ENCODE data around the gene SCN3B. TPM values are rescaled to one million over a fixed set of nuclear protein-coding genes. Genes with fewer than 3 reads are reported as not detected.

The SCN3B gene
- total RNA-seq, 2 experiments from 2014 or later: not detected

DNA sequence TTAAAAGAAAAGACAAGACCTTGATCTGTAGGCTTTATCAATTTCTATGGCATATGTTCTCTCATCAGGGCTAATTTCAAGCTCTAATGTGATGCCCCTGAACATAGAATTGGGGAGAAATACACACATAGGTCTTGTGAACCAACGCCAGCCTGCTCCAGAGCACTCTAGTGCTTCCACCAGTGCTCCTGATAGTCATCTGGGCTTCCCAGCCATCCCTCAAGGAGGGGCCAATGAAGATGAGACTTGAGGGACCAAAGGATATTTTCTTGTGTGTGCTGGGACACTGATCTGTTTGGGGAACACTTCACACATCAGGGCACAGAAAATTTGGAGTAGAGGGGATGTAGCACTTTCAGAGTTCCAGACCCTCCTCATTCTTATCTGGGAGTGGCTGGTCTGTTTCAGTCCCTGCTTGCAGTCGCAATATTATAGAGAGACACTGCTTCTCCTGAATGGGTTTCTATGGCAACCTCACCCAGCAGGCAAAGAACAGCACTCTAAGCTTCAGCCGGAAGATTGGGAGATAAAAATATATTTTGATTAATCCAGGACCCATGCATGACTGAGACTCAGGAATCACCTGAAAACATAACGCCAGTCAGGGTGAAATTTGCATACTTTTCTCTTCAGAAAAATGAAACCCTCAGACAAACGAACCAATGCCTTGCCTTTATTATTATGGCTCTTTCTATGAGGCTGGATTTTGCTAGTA, 28.4 kb upstream of the SCN3B start:
- H3K9me2 ChIP-seq (ENCODE audit: insufficient read depth, low read length): no peaks in the 10 kb centered on the region
- POLR2A ChIA-PET: no interaction called here
- H3K9me3 ChIP-seq (ENCODE audit: low read length): no peaks in the 10 kb centered on the region
- no peak for DNase-seq (ENCODE audit: low spot score)
- no TSS peak for BruUV-seq (replicated peaks)
- H3K4me3 ChIP-seq (ENCODE audit: low read depth, low read length, poor library complexity, severe bottlenecking): no peak overlapping the region
- H3K4me1 ChIP-seq (ENCODE audit: insufficient read depth, low read length, poor library complexity, severe bottlenecking): peaks cover 4% of the 10 kb centered on the region
- no peak overlapping the region for H2AFZ ChIP-seq (ENCODE audit: low read length)
- no peaks in the 10 kb centered on the region for H3K79me2 ChIP-seq (ENCODE audit: insufficient read depth, low read depth, low read length)
- no peaks in the 10 kb centered on the region for H3K36me3 ChIP-seq (ENCODE audit: insufficient read depth, low read length)
- no peak overlapping the region for H3K4me2 ChIP-seq (ENCODE audit: low read length)
- H3K27ac ChIP-seq (ENCODE audit: low read depth, low read length, poor library complexity, severe bottlenecking): no peak overlapping the region
- CTCF ChIA-PET (ENCODE audit: unreplicated experiment): no interaction called here
- TF ChIP-seq EZH2phosphoT487 (IDR thresholded peaks at IDR 0.05; ENCODE audit: borderline replicate concordance, low read depth, low read length): no peak
- TF ChIP-seq, protein P1, sequence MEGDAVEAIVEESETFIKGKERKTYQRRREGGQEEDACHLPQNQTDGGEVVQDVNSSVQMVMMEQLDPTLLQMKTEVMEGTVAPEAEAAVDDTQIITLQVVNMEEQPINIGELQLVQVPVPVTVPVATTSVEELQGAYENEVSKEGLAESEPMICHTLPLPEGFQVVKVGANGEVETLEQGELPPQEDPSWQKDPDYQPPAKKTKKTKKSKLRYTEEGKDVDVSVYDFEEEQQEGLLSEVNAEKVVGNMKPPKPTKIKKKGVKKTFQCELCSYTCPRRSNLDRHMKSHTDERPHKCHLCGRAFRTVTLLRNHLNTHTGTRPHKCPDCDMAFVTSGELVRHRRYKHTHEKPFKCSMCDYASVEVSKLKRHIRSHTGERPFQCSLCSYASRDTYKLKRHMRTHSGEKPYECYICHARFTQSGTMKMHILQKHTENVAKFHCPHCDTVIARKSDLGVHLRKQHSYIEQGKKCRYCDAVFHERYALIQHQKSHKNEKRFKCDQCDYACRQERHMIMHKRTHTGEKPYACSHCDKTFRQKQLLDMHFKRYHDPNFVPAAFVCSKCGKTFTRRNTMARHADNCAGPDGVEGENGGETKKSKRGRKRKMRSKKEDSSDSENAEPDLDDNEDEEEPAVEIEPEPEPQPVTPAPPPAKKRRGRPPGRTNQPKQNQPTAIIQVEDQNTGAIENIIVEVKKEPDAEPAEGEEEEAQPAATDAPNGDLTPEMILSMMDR (conservative IDR thresholded peaks at IDR 0.05; ENCODE audit: low read length): no peak
- intact Hi-C loops (cut with micrococcal nuclease; ENCODE audit: unreplicated experiment): no loop called here
- H4K20me1 ChIP-seq (ENCODE audit: insufficient read depth, low read length): no peaks in the 10 kb centered on the region

GRCh38 chr11:123681030-123681429, 26.6 kb upstream of the SCN3B start:
- no peak for DNase-seq (ENCODE audit: low spot score)
- Histone ChIP-seq H3K9me3 (ENCODE audit: low read length) (no peaks in the 10 kb centered on the region), H3K9me2 (ENCODE audit: insufficient read depth, low read length) (no peaks in the 10 kb centered on the region), H3K27ac (ENCODE audit: low read depth, low read length, poor library complexity, severe bottlenecking) (no peak overlapping the region), H3K4me2 (ENCODE audit: low read length) (no peak overlapping the region), H3K79me2 (ENCODE audit: insufficient read depth, low read depth, low read length) (no peaks in the 10 kb centered on the region), H3K36me3 (ENCODE audit: insufficient read depth, low read length) (no peaks in the 10 kb centered on the region), H3K4me1 (ENCODE audit: insufficient read depth, low read length, poor library complexity, severe bottlenecking) (peaks cover 4% of the 10 kb centered on the region), H4K20me1 (ENCODE audit: insufficient read depth, low read length) (no peaks in the 10 kb centered on the region), H2AFZ (ENCODE audit: low read length) (no peak overlapping the region), H3K4me3 (ENCODE audit: low read depth, low read length, poor library complexity, severe bottlenecking) (no peak overlapping the region)
- ChIA-PET POLR2A (interaction anchor here (0.6 to 0.9 kb wide), 2 partner anchors 28 to 775 kb away, joined by 3 read pairs; no protein-coding TSS in a partner anchor), CTCF (ENCODE audit: unreplicated experiment) (no interaction called here)
- intact Hi-C loops (cut with micrococcal nuclease; ENCODE audit: unreplicated experiment): no loop called here
- BruUV-seq (replicated peaks): no TSS peak
- TF ChIP-seq, protein P1 (conservative IDR thresholded peaks at IDR 0.05; ENCODE audit: low read length): no peak
- TF ChIP-seq EZH2phosphoT487 (IDR thresholded peaks at IDR 0.05; ENCODE audit: borderline replicate concordance, low read depth, low read length): no peak

DNA sequence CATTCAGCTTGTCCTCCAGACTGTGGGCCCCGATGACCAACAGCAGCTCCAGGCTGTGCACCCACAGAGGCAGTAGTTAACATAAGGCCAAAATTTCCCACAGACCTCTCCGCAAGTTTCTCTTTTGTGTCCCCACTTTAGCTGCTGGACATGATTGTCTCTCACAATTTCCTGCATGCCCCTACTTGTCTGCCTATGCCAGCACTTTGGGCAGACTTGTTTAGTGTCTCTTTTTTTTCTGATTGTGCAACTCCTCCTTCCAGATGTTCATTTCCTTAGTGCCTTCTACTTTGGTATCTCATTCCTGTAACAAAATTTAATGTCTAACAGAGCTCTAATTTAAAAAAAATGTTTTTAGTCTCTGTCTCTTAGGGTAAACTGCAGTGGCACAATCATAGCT, 23.8 kb upstream of the SCN3B start:
- H3K27ac ChIP-seq (ENCODE audit: low read depth, low read length, poor library complexity, severe bottlenecking): no peak overlapping the region
- H3K36me3 ChIP-seq (ENCODE audit: insufficient read depth, low read length): no peaks in the 10 kb centered on the region
- H3K9me3 ChIP-seq (ENCODE audit: low read length): no peaks in the 10 kb centered on the region
- no peak for TF ChIP-seq EZH2phosphoT487 (IDR thresholded peaks at IDR 0.05; ENCODE audit: borderline replicate concordance, low read depth, low read length)
- TF ChIP-seq, protein P1 (conservative IDR thresholded peaks at IDR 0.05; ENCODE audit: low read length): no peak
- no peak overlapping the region for H3K4me3 ChIP-seq (ENCODE audit: low read depth, low read length, poor library complexity, severe bottlenecking)
- DNase-seq (ENCODE audit: low spot score): no peak
- POLR2A ChIA-PET: no interaction called here
- H4K20me1 ChIP-seq (ENCODE audit: insufficient read depth, low read length): no peaks in the 10 kb centered on the region
- H2AFZ ChIP-seq (ENCODE audit: low read length): no peak overlapping the region
- H3K4me2 ChIP-seq (ENCODE audit: low read length): no peak overlapping the region
- intact Hi-C loops (cut with micrococcal nuclease; ENCODE audit: unreplicated experiment): no loop called here
- peaks cover under 1% of the 10 kb centered on the region for H3K4me1 ChIP-seq (ENCODE audit: insufficient read depth, low read length, poor library complexity, severe bottlenecking)
- CTCF ChIA-PET (ENCODE audit: unreplicated experiment): no interaction called here
- no peaks in the 10 kb centered on the region for H3K79me2 ChIP-seq (ENCODE audit: insufficient read depth, low read depth, low read length)
- no TSS peak for BruUV-seq (replicated peaks)
- no peaks in the 10 kb centered on the region for H3K9me2 ChIP-seq (ENCODE audit: insufficient read depth, low read length)

Data from OCI-LY7 (cell line).